Measurements from ENCODE around the gene ASTL. TPM values are rescaled to one million over a fixed set of nuclear protein-coding genes. Genes with fewer than 3 reads are reported as not detected.

Gene ASTL
- total RNA-seq, 1 experiment from 2014 or later, result not detected

GRCh38 chr2:96146881-96147592, 8.7 kb upstream of the ASTL start:
- CTCF ChIA-PET, result no interaction called here
- H3K4me3 ChIP-seq (ENCODE audit: low read length), result no peak overlapping the region
- peaks cover 12% of the 10 kb centered on the region for H3K79me2 ChIP-seq (ENCODE audit: low read length)
- H3K27ac ChIP-seq (ENCODE audit: low read length), result no peak overlapping the region
- no peak for DNase-seq
- peaks cover 11% of the 10 kb centered on the region for H3K4me1 ChIP-seq (ENCODE audit: insufficient read depth, low read length)
- H3K9me3 ChIP-seq (ENCODE audit: low read length), result no peaks in the 10 kb centered on the region
- POLR2A ChIA-PET (ENCODE audit: unreplicated experiment), result interaction anchor here (0.6 kb wide), 1 partner anchor 27 kb away, joined by 4 read pairs; no protein-coding TSS in a partner anchor
- H4K20me1 ChIP-seq (ENCODE audit: low read length), result no peaks in the 10 kb centered on the region
- intact Hi-C loops (cut with micrococcal nuclease), result no loop called here
- H3K27me3 ChIP-seq (ENCODE audit: low read length), result no peaks in the 10 kb centered on the region
- H3K9me2 ChIP-seq (replicated peaks; ENCODE audit: low read length), result no peaks in the 10 kb centered on the region
- H2AFZ ChIP-seq (ENCODE audit: low read length), result no peak overlapping the region
- no peak for ATAC-seq
- no peaks in the 10 kb centered on the region for H3K36me3 ChIP-seq (ENCODE audit: low read depth, low read length)
- no TSS peak for BruUV-seq (replicated peaks)
- TF ChIP-seq CTCF (conservative IDR thresholded peaks at IDR 0.05; ENCODE audit: low read depth, low read length), result no peak
- no peak for TF ChIP-seq EZH2phosphoT487 (IDR thresholded peaks at IDR 0.05; ENCODE audit: borderline replicate concordance, low read length)
- no peak for TF ChIP-seq EZH2 (IDR thresholded peaks at IDR 0.05; ENCODE audit: low read length, unreplicated experiment)
- no peak overlapping the region for H3K4me2 ChIP-seq (ENCODE audit: low read length)
- no peaks in the 10 kb centered on the region for H3F3A ChIP-seq (ENCODE audit: low read length, unreplicated experiment)
- no peak overlapping the region for H3K9ac ChIP-seq (ENCODE audit: low read length)

GRCh38 chr2:96146153-96146880, 8.0 kb upstream of the ASTL start:
- ChIA-PET CTCF (no interaction called here), POLR2A (ENCODE audit: unreplicated experiment) (interaction anchor here (0.6 kb wide), 1 partner anchor 28 kb away, joined by 4 read pairs; no protein-coding TSS in a partner anchor)
- Histone ChIP-seq H2AFZ (ENCODE audit: low read length) (no peak overlapping the region), H4K20me1 (ENCODE audit: low read length) (no peaks in the 10 kb centered on the region), H3K27ac (ENCODE audit: low read length) (no peak overlapping the region), H3K79me2 (ENCODE audit: low read length) (peaks cover 12% of the 10 kb centered on the region), H3K9ac (ENCODE audit: low read length) (no peak overlapping the region), H3K36me3 (ENCODE audit: low read depth, low read length) (no peaks in the 10 kb centered on the region), H3K4me3 (ENCODE audit: low read length) (no peak overlapping the region), H3K27me3 (ENCODE audit: low read length) (no peaks in the 10 kb centered on the region), H3K4me1 (ENCODE audit: insufficient read depth, low read length) (peaks cover 11% of the 10 kb centered on the region), H3F3A (ENCODE audit: low read length, unreplicated experiment) (no peaks in the 10 kb centered on the region), H3K9me3 (ENCODE audit: low read length) (no peaks in the 10 kb centered on the region), H3K9me2 (replicated peaks; ENCODE audit: low read length) (no peaks in the 10 kb centered on the region), H3K4me2 (ENCODE audit: low read length) (no peak overlapping the region)
- no peak for TF ChIP-seq EZH2 (IDR thresholded peaks at IDR 0.05; ENCODE audit: low read length, unreplicated experiment)
- no peak for TF ChIP-seq EZH2phosphoT487 (IDR thresholded peaks at IDR 0.05; ENCODE audit: borderline replicate concordance, low read length)
- TF ChIP-seq CTCF (conservative IDR thresholded peaks at IDR 0.05; ENCODE audit: low read depth, low read length), result no peak
- DNase-seq (no peak), ATAC-seq (no peak)
- intact Hi-C loops (cut with micrococcal nuclease), result no loop called here
- no TSS peak for BruUV-seq (replicated peaks)

GRCh38 chr2:96145848-96146152, 7.5 kb upstream of the ASTL start:
- DNase-seq (no peak), ATAC-seq (no peak)
- Histone ChIP-seq H3K27ac (ENCODE audit: low read length) (no peak overlapping the region), H3K4me3 (ENCODE audit: low read length) (no peak overlapping the region), H3K4me2 (ENCODE audit: low read length) (peak overlapping the region; percentile 74), H3K4me1 (ENCODE audit: insufficient read depth, low read length) (peaks cover 11% of the 10 kb centered on the region), H3K27me3 (ENCODE audit: low read length) (no peaks in the 10 kb centered on the region), H3K9me2 (replicated peaks; ENCODE audit: low read length) (no peaks in the 10 kb centered on the region), H3F3A (ENCODE audit: low read length, unreplicated experiment) (no peaks in the 10 kb centered on the region), H3K9me3 (ENCODE audit: low read length) (no peaks in the 10 kb centered on the region), H2AFZ (ENCODE audit: low read length) (no peak overlapping the region), H3K9ac (ENCODE audit: low read length) (no peak overlapping the region), H3K79me2 (ENCODE audit: low read length) (peaks cover 12% of the 10 kb centered on the region), H4K20me1 (ENCODE audit: low read length) (no peaks in the 10 kb centered on the region), H3K36me3 (ENCODE audit: low read depth, low read length) (no peaks in the 10 kb centered on the region)
- no TSS peak for BruUV-seq (replicated peaks)
- ChIA-PET CTCF (no interaction called here), POLR2A (ENCODE audit: unreplicated experiment) (no interaction called here)
- intact Hi-C loops (cut with micrococcal nuclease), result no loop called here
- no peak for TF ChIP-seq EZH2 (IDR thresholded peaks at IDR 0.05; ENCODE audit: low read length, unreplicated experiment)

Measured in PC-3 (cell line).